OCI-M2 (cell line): Measurements from ENCODE around the gene PTGES3.

ENCODE experiments used
- DNase-seq: peaks from one replicate; lab custom pipeline; 2025; ENCODE audit not compliant: unreplicated experiment; lab: John Stamatoyannopoulos, UW

The PTGES3 gene

GRCh38 chr12:56629459-56630179 is 58.5 kb downstream of the PTGES3 start:
- no peak for DNase-seq

- no peak for DNase-seq
Observed at GRCh38 chr12:56628671-56629458, 59.2 kb downstream of the PTGES3 start.

- no peak for DNase-seq
Observed at GRCh38 chr12:56626701-56627100, 61.4 kb downstream of the PTGES3 start.

- DNase-seq: no peak
Observed at GRCh38 chr12:56622535-56622934, 65.5 kb downstream of the PTGES3 start.

GRCh38 chr12:56616925-56617324 is 71.2 kb downstream of the PTGES3 start:
- DNase-seq: no peak

GRCh38 chr12:56616244-56616643 is 71.8 kb downstream of the PTGES3 start:
- DNase-seq: no peak

GRCh38 chr12:56614627-56615026 is 73.5 kb downstream of the PTGES3 start:
- no peak for DNase-seq
